DMS79 (cell line): ENCODE measurements around the gene PPOX.

Source experiments
- DNase-seq: peaks from one replicate; lab custom pipeline; 2025; lab: John Stamatoyannopoulos, UW

The PPOX gene

DNA sequence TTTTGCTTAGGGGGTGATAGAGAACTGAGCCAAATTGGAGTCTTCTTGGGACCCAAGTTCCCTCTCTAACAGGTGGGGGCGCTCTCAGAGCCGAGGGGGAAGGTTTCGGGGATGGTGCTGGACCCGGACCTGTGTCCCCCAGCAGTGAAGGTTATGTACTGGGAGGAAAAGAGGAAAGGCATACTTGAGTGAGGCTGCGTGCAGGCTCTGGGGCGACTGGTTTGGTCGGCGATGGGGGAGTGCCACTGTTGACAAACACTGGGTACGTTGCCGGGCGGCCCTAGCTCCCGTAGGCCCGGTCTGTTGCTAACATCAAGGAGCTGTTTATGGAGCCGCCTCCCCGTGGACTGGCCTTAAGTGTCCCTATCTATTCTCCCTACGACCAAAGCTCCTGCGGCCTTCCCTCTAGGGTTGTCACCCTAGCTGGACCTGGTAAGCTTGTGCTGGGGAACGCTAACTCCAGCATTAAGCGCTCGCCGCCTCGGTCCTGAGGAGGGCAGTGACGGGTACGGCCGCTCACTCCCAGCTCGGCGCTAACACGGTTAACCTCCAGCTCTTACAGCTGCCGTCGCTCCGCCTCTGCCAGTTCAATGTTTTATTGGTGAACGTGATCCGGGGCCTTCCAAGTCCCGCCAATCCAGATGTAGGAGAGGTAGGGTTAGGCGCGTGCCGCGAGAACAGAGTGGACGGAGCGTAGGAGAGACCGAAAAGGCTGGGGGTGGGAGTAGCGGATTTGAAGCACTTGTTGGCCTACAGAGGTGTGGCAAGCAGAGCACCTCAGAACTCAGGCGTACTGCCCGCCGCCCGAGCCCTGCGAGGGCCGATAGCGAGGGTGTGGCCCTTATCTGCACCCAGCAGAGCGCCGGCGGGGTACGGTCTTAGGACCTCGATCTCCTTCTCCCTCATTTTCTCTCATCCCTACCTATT lies at the start of gene PPOX:
Gene PPOX, plus strand, starts transcription at position 685 of the 927 bp plus-strand sequence. CDS start 422 bp downstream, outside the sequence.
- DNase-seq: peak; percentile 95

DNA sequence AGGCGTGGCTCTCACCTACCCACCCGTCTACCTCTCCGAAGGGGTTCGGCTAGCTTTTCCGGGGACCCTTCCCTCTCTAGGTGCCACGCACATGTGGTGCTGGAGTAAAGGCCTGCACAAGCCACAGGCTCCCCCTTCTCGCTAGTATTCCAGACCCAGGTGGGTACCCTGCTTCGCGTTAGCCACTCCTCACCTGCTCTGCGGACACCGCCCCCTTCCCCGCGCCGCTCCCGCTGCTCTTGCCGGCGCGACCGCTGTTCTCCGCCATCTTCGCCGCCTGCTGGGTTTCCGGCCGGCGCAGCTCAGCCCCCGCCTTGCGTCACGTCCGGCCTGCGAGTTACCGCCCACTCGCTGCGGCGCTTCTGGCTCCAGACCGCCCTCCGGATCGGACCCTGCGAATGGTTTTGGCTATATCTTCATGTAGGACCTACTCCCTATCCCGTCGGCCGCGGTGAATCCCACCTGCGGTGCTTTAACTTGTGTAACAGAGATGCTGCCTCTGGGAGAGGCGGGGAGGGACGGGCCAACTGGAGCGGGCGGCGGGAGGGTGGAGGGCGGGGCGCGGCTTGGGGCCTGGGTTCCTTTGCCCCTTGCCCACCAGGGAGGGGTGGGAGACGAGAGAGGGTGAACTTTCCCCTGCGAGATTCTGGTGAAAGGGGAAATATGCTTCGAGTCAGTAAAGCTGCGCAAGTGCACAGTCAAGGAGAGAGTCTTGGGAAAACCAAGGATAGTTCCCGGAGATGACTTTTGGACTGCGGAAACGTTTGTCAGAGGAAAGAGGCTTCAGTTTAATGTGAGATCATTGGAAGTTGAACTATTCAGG lies 48.3 kb upstream of the PPOX start, which contains the start of the genes NIT1 and PFDN2:
Gene NIT1, plus strand, starts transcription at position 347 of the 823 bp plus-strand sequence. Its CDS starts 72 bp downstream, at position 419.
Gene PFDN2, minus strand, starts transcription at position 279 of the 823 bp plus-strand sequence. Its CDS starts 11 bp downstream, at position 268.
- peak; percentile 67 for DNase-seq

DNA sequence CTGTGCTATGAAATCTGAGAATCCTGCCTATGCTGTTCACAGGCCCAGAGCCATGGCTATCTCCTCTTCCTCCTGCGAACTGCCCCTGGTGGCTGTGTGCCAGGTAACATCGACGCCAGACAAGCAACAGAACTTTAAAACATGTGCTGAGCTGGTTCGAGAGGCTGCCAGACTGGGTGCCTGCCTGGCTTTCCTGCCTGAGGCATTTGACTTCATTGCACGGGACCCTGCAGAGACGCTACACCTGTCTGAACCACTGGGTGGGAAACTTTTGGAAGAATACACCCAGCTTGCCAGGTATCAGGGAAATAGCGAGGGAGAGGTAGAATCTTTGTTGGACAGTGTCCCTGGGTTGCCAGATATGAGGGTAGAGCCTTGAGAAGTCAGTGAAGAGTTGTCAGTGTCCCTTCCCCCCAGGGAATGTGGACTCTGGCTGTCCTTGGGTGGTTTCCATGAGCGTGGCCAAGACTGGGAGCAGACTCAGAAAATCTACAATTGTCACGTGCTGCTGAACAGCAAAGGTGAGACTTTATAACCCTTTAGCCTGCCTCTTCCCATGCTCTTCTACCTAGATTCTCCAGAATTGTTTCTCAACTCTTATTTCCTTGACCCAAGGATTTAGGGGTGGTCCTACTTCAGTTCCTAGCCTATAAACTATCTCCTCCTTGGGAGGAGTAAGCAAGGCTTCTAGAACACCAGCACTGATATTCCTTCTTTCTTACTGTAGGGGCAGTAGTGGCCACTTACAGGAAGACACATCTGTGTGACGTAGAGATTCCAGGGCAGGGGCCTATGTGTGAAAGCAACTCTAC lies 46.9 kb upstream of the PPOX start:
- DNase-seq: no peak

DNA sequence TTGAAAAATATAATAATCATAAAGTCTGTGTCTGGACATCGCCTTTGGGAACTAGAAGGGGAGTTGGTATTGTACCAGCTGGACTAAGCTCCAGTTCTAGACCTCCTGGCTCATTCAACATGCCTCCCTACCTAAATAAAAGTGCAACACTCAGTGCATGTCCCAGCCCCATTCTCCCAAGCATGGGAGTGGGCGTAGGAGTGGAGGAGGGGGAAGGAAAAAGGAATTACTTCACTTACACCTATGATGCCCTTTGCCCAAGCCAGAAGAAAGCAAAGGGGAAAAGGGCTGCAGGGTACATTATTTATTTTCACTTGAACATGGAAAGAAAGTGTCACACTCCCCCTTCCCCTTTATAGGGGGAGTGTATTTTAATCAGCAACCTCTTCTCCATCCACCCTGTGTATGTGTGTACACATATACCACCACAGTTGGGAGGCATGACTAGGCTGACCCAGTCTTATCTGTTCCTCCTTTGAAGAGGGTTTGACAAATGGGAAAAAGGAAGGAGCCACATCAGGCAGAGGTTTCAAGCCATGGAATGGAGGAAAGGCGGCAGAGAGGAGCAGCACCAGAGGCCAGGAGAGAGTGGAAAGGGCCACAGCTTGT lies 45.1 kb upstream of the PPOX start:
- DNase-seq: no peak

DNA sequence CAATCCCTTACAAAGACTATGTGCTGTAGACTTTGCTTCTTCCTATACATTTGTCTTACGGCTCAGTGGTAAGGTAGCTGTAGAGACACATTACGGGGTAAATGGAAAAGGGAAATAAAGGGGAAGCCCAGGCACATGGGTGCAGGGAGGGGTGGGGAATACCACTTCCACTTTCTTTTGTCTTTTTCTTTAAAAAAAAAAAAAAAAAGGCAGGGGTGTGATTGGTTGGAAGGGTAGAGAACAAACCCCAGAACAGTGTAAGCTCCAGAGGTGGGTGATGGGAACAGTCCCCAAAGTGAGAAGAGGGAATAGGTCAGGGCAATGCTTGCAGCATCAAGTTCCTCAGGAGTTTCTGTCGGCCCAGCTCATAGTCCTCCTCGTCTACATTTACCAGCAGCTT lies 44.4 kb upstream of the PPOX start:
- DNase-seq: no peak

DNA sequence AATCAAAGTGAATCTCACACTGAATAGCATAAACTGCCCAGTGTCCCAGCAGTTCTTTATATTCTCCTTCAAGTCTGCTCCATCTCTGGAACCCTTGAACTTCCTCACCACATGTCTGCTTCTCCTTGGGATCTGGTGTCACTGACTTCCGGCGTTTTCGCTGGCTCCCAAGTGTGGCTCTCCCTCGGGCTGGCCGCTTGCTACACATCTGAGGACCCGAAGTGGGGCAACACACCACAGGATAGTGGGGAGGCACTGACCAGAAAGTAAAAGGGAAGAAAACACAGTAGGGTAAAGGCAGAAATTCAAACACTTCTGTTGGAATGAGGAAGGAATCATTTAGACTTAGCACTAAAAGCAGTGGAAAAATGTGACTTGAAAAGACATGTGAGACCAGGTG lies 43.3 kb upstream of the PPOX start:
- no peak for DNase-seq

DNA sequence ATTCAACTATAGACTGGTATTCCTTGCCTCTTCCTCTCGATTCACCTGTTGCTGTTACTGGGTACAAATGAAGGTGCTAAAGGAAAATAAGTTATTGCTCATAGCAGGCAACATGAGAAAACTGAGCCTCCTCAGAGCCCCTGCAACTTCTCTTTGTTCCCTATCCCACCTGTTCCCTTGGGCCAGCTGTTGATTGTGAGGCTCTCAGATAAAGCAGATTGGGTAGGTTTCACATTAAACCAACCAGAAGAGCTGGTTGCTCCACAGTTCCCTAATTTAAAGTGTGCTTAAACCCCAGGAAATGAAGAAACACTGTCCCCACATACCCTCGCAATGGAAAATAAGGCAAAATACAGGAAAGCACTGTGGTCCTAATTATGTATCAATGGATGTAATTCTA lies 38.6 kb upstream of the PPOX start:
- DNase-seq: no peak

DNA sequence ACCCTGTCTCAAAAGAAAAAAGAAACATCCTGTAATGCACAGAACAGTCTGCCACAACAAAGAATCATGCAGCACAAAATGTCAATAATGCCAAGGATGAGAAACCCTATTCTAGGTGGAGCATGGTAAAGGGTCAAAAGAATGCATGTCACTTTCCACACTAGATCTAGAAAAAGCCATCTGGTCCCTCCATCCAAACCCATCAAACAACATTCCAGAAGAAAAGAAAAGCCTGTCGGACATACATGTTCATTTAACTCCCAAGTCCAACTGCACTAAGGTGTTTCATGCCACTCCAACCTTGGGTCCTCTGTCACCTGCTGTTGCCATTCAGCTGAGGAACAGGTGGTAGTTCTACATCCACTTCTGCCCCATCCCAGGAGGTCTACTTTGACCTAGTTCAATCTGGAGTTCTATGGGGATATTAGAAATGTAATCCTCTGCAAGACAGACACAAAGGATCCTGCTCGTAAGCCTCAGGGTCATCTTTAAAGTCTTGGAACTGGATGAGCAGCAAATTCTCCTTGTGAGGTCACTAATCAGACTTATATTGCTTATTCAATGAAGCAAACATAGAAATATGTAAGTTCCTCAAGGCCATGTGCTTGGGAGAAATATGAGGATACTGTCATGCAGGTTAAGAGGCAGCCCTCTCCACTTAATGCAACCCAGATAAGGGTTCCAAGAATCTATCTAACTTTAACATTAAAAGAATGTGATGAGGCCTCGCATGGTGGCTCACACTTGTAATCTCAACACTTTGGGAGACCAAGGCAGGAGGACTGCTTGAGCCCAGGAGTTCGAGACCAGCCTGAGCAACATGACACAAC lies 37.4 kb upstream of the PPOX start:
- DNase-seq: no peak

DNA sequence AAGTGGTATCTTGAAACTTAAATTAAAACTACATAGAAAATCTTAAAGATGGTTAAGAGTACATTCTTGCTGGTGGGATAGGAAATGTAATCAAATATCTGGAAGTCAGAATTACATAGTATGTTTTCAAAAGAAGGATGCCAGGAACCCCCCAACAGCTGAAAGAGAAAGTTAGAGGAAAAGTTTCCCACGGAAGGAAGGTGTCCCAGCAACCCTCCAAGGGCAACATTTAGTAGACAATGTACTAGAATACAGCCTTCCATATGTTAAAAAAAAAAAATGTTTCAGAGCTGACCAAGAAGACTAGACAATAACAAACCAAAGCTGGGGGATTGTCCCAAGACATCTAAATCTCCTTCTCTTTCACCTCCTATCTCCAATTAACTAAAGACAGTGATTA lies 36.0 kb upstream of the PPOX start:
- no peak for DNase-seq

DNA sequence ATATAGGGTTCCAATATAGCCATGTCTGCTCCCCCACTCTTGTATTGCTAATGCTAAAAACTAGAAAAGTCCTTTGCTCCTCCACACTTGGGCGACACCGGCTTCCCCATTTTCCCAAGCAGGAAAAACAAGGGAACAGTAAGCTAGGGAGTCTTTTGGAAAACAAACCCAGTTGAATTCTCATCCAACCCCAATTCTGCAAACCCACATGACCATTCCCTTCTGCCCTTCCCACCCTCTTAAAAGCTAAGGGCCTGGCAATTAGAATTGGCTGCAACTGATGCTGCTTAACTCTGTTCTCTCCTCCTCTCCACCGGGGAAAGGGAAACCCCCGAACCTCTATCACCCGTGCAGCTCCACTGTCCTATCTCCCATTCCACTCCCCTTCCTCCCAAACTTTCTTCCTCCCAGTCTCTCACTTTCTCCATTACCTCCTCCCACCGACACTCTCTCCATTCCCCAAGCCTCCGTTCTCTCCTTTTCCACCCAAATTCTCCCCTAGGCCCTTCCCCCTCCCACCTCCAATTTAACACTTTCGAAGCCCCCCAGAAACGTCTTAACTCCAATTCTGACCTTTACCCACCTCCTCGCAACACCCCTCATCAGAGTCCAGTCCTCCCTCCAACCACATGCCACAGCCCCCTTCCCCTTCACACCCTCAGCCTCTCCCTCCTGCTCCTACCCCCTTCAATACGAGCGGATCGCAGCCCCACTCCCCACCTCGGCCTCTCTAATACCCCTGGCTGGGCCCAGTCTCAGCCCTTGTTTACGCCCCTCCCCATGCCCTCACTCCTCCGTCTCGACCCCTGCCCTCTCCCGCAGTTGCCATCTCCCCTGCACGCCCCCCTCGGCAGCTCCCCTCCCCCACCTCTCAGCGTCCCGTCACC lies 34.5 kb upstream of the PPOX start:
- DNase-seq: no peak

DNA sequence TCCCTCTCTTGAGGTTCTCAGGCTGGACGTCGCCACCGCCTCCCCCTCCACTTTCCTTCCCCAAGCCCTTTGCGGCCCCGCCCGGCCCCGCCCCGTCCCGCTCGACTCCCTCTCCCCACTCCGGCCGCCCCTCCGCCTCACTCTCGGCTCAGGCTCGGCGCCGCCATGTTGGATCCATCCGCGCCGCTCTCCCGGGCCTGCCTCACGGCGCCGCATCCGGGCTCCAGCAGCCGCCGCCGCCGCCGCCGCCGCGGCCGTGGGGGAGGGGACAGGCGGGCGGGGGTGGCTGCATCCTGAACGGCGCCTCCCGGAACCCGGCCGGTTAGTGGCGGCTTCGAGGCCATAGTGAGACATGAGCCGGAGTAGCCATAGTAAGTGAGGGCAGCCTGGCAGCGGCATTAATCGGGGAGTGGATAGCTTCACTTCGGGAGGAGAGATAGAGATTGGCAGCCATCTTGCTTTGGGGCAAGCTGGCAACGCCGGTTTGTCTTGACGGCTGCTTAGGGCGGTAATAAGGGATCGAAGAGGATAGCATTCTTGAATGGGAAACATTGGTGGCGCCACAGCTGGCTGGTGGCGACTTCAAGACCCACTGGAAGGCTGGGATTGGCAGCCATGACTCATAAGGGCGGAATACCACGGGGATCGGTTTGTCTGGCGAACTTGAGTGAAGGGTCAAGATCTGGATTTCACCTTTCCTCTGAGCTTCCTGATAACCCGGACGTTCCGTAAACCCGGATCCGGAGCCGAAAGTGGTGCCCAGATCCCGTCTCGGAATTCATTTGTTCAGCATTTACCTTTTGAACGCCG lies 33.6 kb upstream of the PPOX start, which contains the start of gene DEDD:
Gene DEDD, minus strand, starts transcription at position 258 of the 810 bp plus-strand sequence. CDS start 8,205 bp downstream, outside the sequence.
- peak; percentile 98 for DNase-seq

DNA sequence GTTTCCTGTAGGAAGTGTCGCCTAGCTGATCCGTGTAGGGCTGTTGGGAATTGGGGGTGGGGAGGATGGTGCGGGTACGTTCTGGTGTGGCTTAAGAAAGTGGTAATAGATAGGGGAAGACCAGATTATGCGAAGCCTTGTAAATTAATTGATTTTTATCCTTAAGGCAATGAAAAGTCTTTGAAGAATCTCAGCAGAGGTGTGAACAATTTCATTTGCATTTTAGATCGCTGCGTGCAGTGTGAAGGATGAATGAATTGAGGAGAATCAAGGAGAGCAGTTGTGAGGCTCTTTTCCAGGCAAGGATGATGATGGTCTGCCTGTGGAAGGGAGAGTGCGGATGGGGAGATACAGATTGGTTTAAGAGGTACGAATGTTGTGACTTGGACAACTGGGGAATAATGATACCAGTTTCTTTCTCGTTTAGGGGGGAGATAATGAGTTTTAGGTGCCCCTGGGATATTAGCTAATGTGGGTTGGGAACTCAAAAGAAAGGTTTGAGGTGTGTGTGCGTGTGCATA lies 32.9 kb upstream of the PPOX start:
- DNase-seq: no peak

DNA sequence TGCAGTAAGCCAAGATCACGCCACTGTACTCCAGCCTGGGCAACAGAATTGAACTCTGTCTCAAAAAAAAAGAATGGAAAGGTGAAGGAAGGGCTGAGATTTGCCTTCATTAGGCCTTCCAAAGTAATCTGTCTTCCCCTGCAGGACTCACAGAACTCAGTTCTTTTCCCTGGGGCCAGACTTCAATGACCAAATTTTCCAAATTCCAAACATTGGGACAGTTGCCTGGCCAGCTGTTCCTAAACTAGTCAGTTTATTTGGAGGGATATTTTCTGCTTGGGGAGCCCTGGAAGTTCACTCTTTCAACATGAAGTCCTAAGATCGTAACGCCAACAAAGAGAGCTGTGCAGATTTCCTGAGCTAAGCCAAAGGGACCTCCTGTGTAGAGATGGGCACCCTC lies 28.3 kb upstream of the PPOX start:
- DNase-seq: no peak

DNA sequence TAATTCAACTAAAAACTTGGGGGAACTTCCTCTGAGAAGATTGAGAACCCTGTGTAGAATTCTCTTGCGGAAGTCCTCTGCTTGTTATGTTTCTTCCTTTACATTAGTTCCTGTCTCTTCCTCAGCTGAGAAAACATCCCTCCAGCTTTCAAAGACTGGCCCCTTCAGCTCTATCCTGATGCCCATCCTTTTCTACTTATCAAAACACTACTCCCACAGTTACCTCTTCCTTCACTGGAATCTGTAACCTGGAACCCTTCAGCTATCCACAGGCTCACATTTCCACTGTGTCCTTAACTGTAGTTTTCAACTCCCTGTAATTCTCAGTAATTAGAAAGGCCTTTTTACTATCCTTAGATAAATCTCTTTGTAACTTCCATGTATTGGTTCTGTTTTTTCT lies 27.8 kb upstream of the PPOX start:
- DNase-seq: no peak

DNA sequence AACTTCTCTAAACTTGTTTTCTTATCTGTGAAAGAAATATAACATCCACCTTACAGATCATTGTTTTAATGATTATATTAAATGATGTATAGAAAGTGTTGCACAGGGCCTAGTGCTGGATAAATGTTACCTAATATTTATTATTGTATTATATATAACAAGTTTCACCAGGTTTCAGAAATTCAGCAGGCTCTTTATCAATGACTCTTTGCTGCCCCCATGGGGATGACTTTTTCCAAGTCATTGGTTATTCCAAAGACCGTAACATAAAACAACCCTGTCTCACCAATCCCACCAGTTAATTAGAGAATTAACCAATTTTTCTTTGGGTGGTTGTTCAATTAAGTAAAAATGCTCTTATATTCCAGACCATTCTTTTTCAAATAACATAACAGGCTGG lies 26.5 kb upstream of the PPOX start:
- no peak for DNase-seq

DNA sequence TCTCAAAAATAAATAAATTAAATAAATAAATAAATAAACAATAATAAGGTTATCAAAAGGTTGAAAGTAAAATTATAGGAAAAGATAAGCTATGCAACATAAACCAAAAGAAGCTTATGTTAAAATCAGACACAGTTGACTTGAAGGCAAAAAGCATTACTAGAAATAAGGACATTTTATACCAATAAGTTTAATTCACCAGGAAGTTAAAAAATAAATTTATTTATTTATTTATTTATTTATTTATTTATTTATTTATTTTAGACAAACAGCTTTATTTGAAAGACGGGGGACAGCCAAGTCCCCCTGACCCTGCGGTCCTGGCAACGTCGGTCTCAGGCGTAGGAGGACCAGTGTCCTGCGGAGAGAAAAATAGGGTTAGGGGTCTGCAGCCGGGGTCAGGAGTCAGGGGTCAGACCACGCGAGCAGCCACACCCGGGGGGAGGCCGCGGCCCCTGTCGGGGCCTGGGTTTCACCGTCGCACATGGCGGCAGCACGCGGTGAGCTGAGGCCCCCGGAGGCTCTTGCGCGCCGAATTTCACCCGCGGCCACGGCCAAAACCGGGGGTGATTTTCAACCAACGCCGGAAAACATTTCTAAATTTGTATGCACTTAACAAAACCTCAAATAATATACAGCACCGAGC lies 25.3 kb upstream of the PPOX start:
- no peak for DNase-seq

DNA sequence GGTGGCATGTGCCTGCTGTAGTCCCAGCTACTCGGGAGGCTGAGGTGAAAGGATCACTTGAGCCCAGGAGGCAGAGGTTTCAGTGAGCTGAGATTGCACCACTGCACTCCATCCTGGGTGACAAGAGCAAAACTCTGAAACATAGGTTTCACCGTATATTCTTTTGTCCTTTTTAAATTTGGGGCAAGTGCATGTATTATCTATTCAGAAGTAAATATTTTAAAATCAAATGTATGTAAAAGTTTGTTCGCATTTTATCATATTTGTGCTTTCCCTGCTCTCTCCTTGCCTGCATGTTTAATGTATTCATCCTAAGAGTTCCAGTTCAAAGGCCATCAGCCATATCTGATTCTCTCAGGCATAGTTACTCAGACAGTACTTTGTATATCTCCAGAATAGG lies 20.4 kb upstream of the PPOX start:
- DNase-seq: no peak

DNA sequence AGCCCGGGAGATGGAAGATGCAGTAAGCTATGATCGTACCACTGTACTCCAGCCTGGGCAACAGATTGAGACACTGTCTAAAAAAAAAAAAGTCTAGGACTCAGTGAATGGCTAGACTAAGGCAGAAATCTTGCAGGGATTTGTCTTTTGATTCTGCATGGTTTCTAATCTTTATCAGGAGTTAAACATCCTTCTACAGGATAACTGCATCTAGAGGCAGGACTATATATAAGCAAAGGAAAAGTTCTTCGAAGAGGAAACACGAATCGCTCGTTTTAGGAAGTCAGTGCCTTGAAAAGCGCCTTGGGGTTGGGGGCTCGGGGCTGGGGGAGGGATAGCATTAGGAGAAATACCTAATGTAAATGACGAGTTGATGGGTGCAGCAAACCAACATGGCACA lies 13.1 kb upstream of the PPOX start:
- DNase-seq: no peak
